Stimulated activated CD4-positive, alpha-beta T cell treated with anti-CD3 and anti-CD28 coated beads, Interleukin-15, amount 100 ng/mL, for 48 hours (primary cell): Measurements from ENCODE around the gene ATP11B.

Source experiments
- DNase-seq, 2 donors: peaks; one replicate each; pipeline ENCODE4 v3.0.0-alpha.2; 2020; ENCODE audit warnings: low read depth in 2 of 2

Gene ATP11B

GRCh38 chr3:182954553-182955235 is 161.4 kb downstream of the ATP11B start:
- no peak for DNase-seq

GRCh38 chr3:182957226-182957625 is 163.9 kb downstream of the ATP11B start:
- no peak for DNase-seq

GRCh38 chr3:182957676-182958266 is 164.5 kb downstream of the ATP11B start:
- DNase-seq = no peak

GRCh38 chr3:182959474-182960350 is 166.4 kb downstream of the ATP11B start:
- no peak for DNase-seq

DNA sequence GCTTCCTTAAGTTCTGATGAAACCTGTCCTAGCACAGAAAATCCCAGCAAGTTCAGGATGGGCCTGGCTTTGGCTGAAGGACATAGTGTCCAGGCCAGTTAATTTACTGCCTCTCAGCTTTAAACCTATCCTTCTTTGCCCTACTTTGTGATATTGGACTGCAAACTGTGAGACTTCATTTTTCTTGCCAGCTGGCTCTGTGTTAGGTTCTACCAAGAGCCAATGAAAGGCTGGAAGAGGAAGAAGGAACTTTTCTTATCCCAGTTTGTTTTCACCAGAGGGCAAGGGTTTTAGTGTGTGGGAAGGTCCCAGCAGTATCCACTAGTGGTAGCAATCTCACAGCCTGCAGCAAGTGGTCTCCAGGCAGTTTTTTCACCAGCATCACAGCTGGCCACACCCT is 168.9 kb downstream of the ATP11B start:
- DNase-seq = no peak

GRCh38 chr3:182964179-182964578 is 170.9 kb downstream of the ATP11B start:
- no peak for DNase-seq

DNA sequence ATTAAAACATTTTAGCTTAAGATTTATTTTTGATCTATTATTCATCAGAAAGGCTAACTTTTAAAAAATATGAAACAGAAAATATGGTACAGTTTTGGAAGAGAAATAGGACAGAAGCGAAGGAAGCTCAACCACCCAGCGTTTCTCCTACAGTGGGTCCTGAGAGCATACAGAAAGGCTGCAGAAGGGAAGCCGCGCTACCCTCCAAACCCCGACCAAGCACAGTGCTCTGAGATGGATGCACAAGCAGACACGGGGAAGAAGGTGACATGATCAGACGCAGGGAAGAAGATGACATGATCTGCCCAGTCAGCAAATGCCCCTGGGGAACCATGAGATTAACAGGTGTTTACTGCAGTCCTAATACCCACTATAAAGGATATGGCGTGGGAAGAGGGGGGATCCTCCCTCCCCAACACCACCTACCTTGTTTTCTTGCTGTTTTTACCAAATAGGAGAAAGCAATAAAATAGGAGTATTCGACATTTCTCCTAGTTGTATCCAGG is 172.6 kb downstream of the ATP11B start:
- DNase-seq = no peak

GRCh38 chr3:182967218-182968204 is 174.2 kb downstream of the ATP11B start:
- DNase-seq = no peak

DNA sequence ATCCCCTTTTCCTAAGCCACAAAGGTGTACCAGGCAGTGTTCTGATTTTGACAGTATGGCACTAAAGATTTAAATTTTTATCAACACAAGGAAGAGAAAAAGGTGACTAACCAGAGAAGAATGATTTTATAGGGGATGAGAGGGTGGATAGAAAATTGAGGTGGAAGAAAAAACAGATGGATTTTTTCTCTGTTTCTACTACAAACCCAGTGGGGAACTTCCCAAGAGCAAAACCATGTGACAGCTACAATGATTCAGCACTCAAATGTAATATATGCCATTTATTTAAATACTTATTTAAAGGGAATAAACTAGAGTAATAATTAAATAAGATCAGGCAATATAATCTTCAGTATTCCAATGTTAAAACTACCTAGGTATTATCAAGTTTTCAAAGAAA is 176.0 kb downstream of the ATP11B start:
- DNase-seq = no peak

DNA sequence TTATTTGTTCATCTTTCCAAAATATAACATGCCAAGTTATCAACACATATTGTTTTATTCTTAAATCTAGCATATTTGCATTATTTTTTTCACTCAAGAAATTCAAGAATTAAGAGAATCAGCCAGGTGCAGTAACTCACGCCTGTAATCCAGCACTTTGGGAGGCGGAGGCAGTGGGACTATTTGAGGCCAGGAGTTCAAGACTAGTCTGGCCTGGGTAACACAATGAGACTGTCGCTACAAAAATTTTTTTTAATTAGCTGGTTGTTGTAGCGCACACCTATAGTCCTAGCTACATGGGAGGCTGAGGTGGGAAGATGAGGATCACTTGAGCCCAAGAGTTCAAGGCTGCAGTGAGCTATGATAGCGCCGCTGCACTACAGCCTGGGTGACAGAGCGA is 176.5 kb downstream of the ATP11B start:
- no peak for DNase-seq

DNA sequence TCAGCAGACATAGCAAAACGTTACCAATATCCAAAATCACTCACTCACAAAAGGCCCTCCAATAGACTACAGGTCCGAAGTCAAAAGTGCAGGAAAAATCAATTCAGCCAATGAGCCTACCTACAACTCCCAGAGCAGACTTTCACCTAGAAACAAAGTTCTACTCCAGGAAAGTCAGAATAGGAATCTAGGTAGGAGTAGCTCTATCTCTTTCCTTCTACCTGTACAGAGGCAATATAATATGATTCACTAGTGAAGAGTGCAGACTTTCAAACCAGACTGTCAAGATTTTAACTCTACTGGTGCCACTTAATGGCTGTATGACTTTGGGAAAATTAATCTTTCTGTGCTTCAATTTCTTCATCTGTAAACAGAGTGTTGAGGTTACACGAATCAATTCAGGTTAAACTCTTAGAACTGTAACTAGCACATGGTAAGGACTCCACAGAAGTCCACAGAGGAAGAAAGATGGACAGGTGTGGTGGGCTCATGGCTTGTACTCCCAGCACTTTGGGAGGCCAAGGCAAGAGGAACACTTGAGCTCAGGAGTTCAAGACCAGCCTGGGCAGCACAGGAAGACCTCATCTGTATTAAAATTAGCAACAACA is 177.6 kb downstream of the ATP11B start:
- no peak for DNase-seq
